Activated CD8-positive, alpha-beta memory T cell treated with anti-CD3 and anti-CD28 coated beads for 36 hours (primary cell): ENCODE measurements around the gene BTBD8. TPM values are rescaled to one million over a fixed set of nuclear protein-coding genes. Genes with fewer than 3 reads are reported as not detected.

ENCODE experiments used
- total RNA-seq, 2 experiments: library from RNA; stranded (reverse); gene quantifications; one replicate each; pipeline ENCODE4 v1.2.3, GENCODE V29; 2021

Gene BTBD8
- total RNA-seq, 2 experiments from 2014 or later: 0.90 to 1.1 TPM

Other genes starting within 250 kb of the BTBD8 start
- 10 to 100 TPM; 17.3 to 18.7 TPM for gene TGFBR3, start 194.2 kb upstream of the BTBD8 start, total RNA-seq
- not detected for gene BRDT, start 130.9 kb upstream of the BTBD8 start, total RNA-seq
- gene EPHX4, start 50.4 kb upstream of the BTBD8 start, total RNA-seq: under 1 TPM; 0.29 to 0.61 TPM
- gene SETSIP, start 4.9 kb upstream of the BTBD8 start, total RNA-seq: under 1 TPM in 1 of 2 experiments, not detected in 1; 0.40 TPM
- not detected for gene C1orf146, start 137.6 kb downstream of the BTBD8 start, total RNA-seq
- 10 to 100 TPM; 21.0 to 21.1 TPM for gene GLMN, start 218.6 kb downstream of the BTBD8 start, total RNA-seq
- gene RPAP2, start 218.7 kb downstream of the BTBD8 start, total RNA-seq: 10 to 100 TPM; 33.5 to 37.0 TPM